Sigmoid colon (tissue), 7 donors: ENCODE results near the gene ZNF512B. TPM values are rescaled to one million over a fixed set of nuclear protein-coding genes. Genes with fewer than 3 reads are reported as not detected.

Experiments used
- DNase-seq: peaks from one replicate; pipeline ENCODE4 v3.0.0-alpha.2; 2019
- H3K27ac ChIP-seq, 4 donors: fragments of 200-600 bp; sonication (generic); one replicate each; pipeline ENCODE4 v1.5.1; 2016 to 2019; ENCODE audit warnings: mild to moderate bottlenecking in 1 of 4
- H3K27me3 ChIP-seq, 3 donors: fragments of 200-600 bp; sonication (generic); one replicate each; pipeline ENCODE4 v1.5.1; 2019; ENCODE audit warnings: mild to moderate bottlenecking in 1 of 3
- H3K36me3 ChIP-seq, 4 donors: fragments of 200-600 bp; sonication (generic); one replicate each; pipeline ENCODE4 v1.5.1; 2016 to 2019
- H3K4me1 ChIP-seq, 4 donors: fragments of 200-600 bp; sonication (generic); one replicate each; pipeline ENCODE4 v1.5.1; 2017 to 2019
- H3K4me3 ChIP-seq, 4 donors: fragments of 200-600 bp; sonication (generic); one replicate each; pipeline ENCODE4 v1.5.1; 2017 to 2019; ENCODE audit warnings: mild to moderate bottlenecking in 2 of 4, moderate library complexity in 1 of 4
- H3K9me3 ChIP-seq, 4 donors: fragments of 200-600 bp in 3 of 4; sonication (generic) in 3 of 4; one replicate each; pipeline versions ENCODE4 v1.5.1 to v1.6.1; 2013 to 2019
- CTCF ChIP-seq, 4 experiments: fragments of 450-650 bp in 3 of 4; fragments of 200-600 bp in 1 of 4; IDR thresholded peaks; one replicate each; pipeline ENCODE4 v1.5.1; 2016 to 2019; ENCODE audit warnings: antibody characterized with exemption in 4 of 4, mild to moderate bottlenecking in 3 of 4, moderate library complexity in 2 of 4
- EP300 ChIP-seq, 4 donors: sonication (generic); formaldehyde crosslinking; IDR thresholded peaks; one replicate each; pipeline ENCODE4 v1.6.1; 2017; ENCODE audit warnings: antibody characterized with exemption in 4 of 4
- POLR2A ChIP-seq, 2 donors: fragments of 450-650 bp; IDR thresholded peaks; one replicate each; pipeline ENCODE4 v1.6.1; 2016; ENCODE audit warnings: antibody characterized with exemption in 2 of 2, mild to moderate bottlenecking in 2 of 2, moderate library complexity in 2 of 2
- POLR2AphosphoS5 ChIP-seq, 4 donors: sonication (generic); formaldehyde crosslinking; IDR thresholded peaks; one replicate each; pipeline ENCODE4 v1.6.1; 2017; ENCODE audit warnings: antibody characterized with exemption in 4 of 4
- WGBS, 2 donors: extraction: QIAGEN DNeasy Blood & Tissue Kit; methylation state at CpG; one replicate each; pipeline ENCODE4 v1.1.7; 2013; 5-methylcytosine and 5-hydroxymethylcytosine counted together
- intact Hi-C: fragments of 100-400 bp; cut with DNase I; formaldehyde crosslinking; loops from one replicate; pipeline ENCODE4 v1.15.1; 2023
- polyA plus RNA-seq, 3 donors: library from polyadenylated mRNA; stranded (reverse); fragments of 200-250 nt; gene quantifications; one replicate each; pipeline ENCODE4 v1.2.3, GENCODE V29; 2013
- total RNA-seq, 4 donors: library from RNA; depleted of rRNA; stranded (reverse); fragments of >200 nt; gene quantifications; one replicate each; pipeline ENCODE4 v1.1.0, GENCODE V29; 2016
- donor health status: healthy with polysubstance abuse.
- donor health status: Bipolar disorder and iron deficiency.
- donor health status: healthy.

Gene ZNF512B
- total and polyA plus RNA-seq, 7 donors = 0.23 to 10.8 (median 5.5) TPM

DNA sequence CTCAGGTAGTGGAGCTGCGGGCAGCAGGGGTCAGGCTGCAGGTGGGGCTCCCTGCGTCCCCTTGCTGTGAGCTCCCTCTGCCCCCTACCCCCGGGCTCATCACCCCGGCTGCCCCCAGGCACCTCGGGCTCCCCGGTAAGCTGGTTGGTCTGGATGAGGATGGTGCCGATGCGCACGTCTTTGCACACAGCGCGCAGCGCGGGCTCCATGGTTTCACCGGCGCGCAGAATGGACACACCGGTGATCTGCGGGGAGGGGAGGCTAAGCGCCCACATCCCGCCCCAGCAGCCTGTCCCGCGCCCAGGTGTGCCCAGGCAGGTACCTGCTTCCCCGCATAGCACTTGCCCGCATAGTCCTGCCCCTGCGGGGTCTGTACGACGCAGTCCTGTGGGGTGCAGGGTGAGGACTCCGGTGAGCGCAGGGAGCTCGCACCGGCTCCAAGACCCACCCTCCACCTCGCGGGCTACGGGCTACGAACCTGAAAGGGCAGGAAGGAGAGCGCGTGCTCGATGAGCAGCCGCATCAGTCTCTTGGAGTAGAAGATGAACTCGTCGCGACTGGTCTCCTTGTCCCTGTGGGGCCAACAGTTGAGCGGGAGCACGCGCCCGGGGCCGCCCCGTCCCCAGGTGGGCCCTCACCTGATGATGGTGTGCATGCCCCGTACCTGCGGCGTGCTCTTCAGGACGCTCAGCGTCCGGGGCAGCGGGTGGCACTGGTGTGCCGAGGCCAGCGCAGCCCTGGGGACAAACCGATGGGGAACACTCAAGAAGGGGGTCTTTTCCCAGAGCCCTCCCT lies 29.1 kb downstream of the ZNF512B start:
- peak; percentile 61 for DNase-seq
- H3K27me3 ChIP-seq = no peaks in the 10 kb centered on the region
- peak overlapping the region in 1 of 4 donors; percentile 45 for H3K27ac ChIP-seq
- H3K9me3 ChIP-seq = no peaks in the 10 kb centered on the region
- peaks cover 0 to 14% (median 2%) of the 10 kb centered on the region in 4 donors for H3K4me1 ChIP-seq
- H3K4me3 ChIP-seq = no peak overlapping the region
- WGBS, 2 donors = 95 to 98% methylated on average over 58 of the region's 58 CpGs
- H3K36me3 ChIP-seq = peaks cover 42 to 82% (median 47%) of the 10 kb centered on the region in 4 donors
- intact Hi-C loops = no loop called here
- TF ChIP-seq POLR2A (IDR thresholded peaks at IDR 0.05) (no peak), CTCF (IDR thresholded peaks at IDR 0.05) (no peak), EP300 (IDR thresholded peaks at IDR 0.05) (no peak), POLR2AphosphoS5 (IDR thresholded peaks at IDR 0.05) (no peak)

- H3K36me3 ChIP-seq = peaks cover 36 to 82% (median 41%) of the 10 kb centered on the region in 4 donors
- 93 to 96% methylated on average over 23 of the region's 23 CpGs for whole genome bisulfite sequencing, 2 donors
- H3K27ac ChIP-seq = no peak overlapping the region
- TF ChIP-seq POLR2AphosphoS5 (IDR thresholded peaks at IDR 0.05) = no peak
- TF ChIP-seq CTCF (IDR thresholded peaks at IDR 0.05) = no peak
- no peak for TF ChIP-seq EP300 (IDR thresholded peaks at IDR 0.05)
- no peak for TF ChIP-seq POLR2A (IDR thresholded peaks at IDR 0.05)
- H3K4me3 ChIP-seq = no peak overlapping the region
- H3K4me1 ChIP-seq = peaks cover 0 to 14% (median 2%) of the 10 kb centered on the region in 4 donors
- DNase-seq = peak; percentile 67
- no peaks in the 10 kb centered on the region for H3K9me3 ChIP-seq
- intact Hi-C loops = no loop called here
- H3K27me3 ChIP-seq = no peaks in the 10 kb centered on the region
Observed at GRCh38 chr20:63940071-63940471, 29.7 kb downstream of the ZNF512B start.

GRCh38 chr20:63939061-63939935 lies 30.4 kb downstream of the ZNF512B start:
- Histone ChIP-seq H3K27me3 (no peaks in the 10 kb centered on the region), H3K36me3 (peaks cover 33 to 82% (median 35%) of the 10 kb centered on the region in 4 donors), H3K4me3 (no peak overlapping the region), H3K4me1 (peaks cover 0 to 14% (median 2%) of the 10 kb centered on the region in 4 donors), H3K27ac (no peak overlapping the region), H3K9me3 (no peaks in the 10 kb centered on the region)
- 77 to 91% methylated on average over 33 of the region's 33 CpGs for WGBS, 2 donors
- TF ChIP-seq CTCF (IDR thresholded peaks at IDR 0.05) (no peak), POLR2A (IDR thresholded peaks at IDR 0.05) (no peak), POLR2AphosphoS5 (IDR thresholded peaks at IDR 0.05) (no peak), EP300 (IDR thresholded peaks at IDR 0.05) (no peak)
- intact Hi-C loops = no loop called here
- DNase-seq = peak; percentile 63

- H3K4me3 ChIP-seq = no peak overlapping the region
- peaks cover 0 to 5% (median 1%) of the 10 kb centered on the region in 4 donors for H3K4me1 ChIP-seq
- no peak for TF ChIP-seq POLR2AphosphoS5 (IDR thresholded peaks at IDR 0.05)
- no peak for TF ChIP-seq CTCF (IDR thresholded peaks at IDR 0.05)
- TF ChIP-seq POLR2A (IDR thresholded peaks at IDR 0.05) = no peak
- no peak for TF ChIP-seq EP300 (IDR thresholded peaks at IDR 0.05)
- intact Hi-C loops = no loop called here
- WGBS, 2 donors = 87 to 94% methylated on average over 14 of the region's 14 CpGs
- no peaks in the 10 kb centered on the region for H3K9me3 ChIP-seq
- no peak overlapping the region for H3K27ac ChIP-seq
- no peak for DNase-seq
- no peaks in the 10 kb centered on the region for H3K27me3 ChIP-seq
- H3K36me3 ChIP-seq = peaks cover 19 to 76% (median 22%) of the 10 kb centered on the region in 4 donors
Observed at GRCh38 chr20:63937596-63937995, 32.1 kb downstream of the ZNF512B start.
